22Rv1 (cell line): Measurements from ENCODE around the gene RPL31.

Experiments used
- H3K27ac ChIP-seq: fragments of 450-650 bp; 2 replicates; pipeline ENCODE4 v1.5.1; 2017
- CTCF ChIP-seq: fragments of 450-650 bp; IDR thresholded peaks from 2 replicates; pipeline ENCODE4 v1.5.1; 2017; ENCODE audit warnings: mild to moderate bottlenecking
- ZFX ChIP-seq: fragments of 450-650 bp; IDR thresholded peaks from 2 replicates; pipeline ENCODE4 v1.6.1; 2017; ENCODE audit warnings: antibody characterized with exemption, borderline replicate concordance

Gene RPL31

GRCh38 chr2:101003278-101003775 lies 1.2 kb downstream of the RPL31 start:
- TF ChIP-seq CTCF = no peak
- no peak for TF ChIP-seq ZFX
- H3K27ac ChIP-seq = peak overlapping the region; percentile 77

- no peak for TF ChIP-seq CTCF
- TF ChIP-seq ZFX = no peak
- 0 out of 2 replicates have a peak overlapping the region, but pooled peaks have one; percentile 77 for H3K27ac ChIP-seq
Measured at GRCh38 chr2:101004620-101005325, 2.7 kb downstream of the RPL31 start.

DNA sequence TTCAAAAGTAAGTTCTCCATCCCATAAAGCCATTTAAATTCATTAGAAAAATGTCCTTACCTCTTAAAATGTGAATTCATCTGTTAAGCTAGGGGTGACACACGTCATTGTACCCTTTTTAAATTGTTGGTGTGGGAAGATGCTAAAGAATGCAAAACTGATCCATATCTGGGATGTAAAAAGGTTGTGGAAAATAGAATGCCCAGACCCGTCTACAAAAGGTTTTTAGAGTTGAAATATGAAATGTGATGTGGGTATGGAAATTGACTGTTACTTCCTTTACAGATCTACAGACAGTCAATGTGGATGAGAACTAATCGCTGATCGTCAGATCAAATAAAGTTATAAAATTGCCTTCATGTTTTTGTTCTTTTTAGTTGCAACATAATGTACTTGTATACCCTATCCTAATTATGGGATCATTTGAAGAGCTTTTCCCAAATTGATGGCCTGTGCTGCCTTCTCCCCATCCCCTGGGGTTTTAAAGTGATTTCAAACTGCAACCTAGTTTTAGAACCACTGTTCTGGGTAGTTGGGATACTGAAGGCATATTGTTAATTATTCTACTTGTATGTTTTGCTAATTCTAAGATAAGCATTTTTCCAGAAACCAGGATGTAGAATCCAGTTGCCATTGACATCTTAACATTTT lies 4.1 kb downstream of the RPL31 start:
- no peak overlapping the region; the same call in 1 of the 2 replicates for H3K27ac ChIP-seq
- TF ChIP-seq ZFX = no peak

DNA sequence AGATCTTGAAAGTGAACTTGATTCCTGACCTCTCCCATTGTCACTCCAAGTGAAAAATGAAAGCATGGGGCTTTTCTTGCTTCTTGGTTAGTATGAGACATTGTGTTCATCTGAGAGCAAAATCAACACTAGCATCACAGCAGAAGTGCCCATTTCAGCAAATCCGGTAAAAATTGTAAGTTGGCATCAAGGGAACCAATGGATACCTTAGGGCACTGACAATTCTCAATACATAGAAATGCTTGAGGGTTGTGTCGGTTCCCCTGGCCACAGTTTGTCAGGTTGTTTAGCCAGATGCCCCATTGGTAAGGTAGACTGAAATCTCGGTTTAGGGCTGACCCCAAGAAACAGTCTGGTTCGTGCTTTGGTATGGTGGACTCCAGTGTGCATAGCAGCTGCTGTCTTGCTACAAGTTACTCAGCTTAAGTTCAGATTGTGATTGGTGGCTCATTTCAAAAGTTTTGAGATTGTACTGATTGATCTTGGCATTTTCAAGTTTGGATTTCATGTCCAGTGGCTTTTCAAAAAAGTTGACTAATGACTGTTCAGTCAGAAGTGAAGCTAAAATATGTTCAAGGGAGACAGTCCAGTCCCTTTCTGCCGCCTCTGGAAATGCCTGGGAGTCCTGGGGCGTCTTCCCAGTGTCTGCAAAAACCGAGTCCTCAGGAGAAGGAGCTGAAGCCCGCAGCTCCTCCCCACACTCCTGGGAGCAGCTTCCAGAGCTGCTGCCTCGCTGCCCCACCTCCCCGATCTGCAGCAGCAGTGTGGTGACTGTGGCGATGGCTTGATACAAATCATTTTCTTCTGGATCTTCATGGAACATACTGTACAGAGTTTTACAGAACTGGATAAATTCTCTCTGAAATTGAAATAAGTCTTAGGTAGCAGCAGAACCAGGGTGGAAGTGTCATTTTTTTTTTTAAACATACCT lies 5.6 kb downstream of the RPL31 start:
- H3K27ac ChIP-seq = peak overlapping the region; percentile 23; the same call in 1 of the 2 replicates
- no peak for TF ChIP-seq ZFX

GRCh38 chr2:101011152-101011551 lies 9.1 kb downstream of the RPL31 start:
- no peak overlapping the region for H3K27ac ChIP-seq

GRCh38 chr2:101012054-101012705 lies 10.1 kb downstream of the RPL31 start:
- H3K27ac ChIP-seq = no peak overlapping the region
- TF ChIP-seq ZFX (no peak), CTCF (no peak)

More at GRCh38 chr2:101011152-101011551, 9.1 kb downstream of the RPL31 start:
- no peak for TF ChIP-seq CTCF
- TF ChIP-seq ZFX = no peak

- TF ChIP-seq ZFX (no peak), CTCF (peak; percentile 88)
- H3K27ac ChIP-seq = 0 out of 2 replicates have a peak overlapping the region, but pooled peaks have one; percentile 19
Measured at GRCh38 chr2:101012706-101013181, 10.7 kb downstream of the RPL31 start.
